ENCODE results near the gene MAIP1.

MAIP1 gene

DNA sequence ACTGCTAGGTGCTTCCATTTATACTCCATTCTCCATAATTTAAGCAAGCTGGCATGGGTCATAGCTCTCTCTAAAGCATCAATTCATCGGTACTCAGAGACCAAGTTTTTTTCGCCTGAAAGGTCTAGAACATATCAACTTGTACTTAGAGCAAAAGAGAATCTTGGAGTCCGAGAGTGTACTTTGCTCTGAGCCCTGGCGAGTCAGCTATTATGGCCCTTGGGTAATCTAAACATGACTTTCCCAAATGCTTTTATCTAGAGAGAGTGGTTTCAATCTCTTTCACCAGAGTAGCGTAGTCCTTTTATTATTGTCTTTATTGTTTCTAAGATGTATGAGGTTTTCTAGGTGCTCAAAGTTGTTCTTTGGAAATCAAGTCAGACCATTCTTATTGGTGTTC lies 34.4 kb downstream of the MAIP1 start:
- DNase-seq (ENCODE audit: low read depth in 2 of 2): no peak

DNA sequence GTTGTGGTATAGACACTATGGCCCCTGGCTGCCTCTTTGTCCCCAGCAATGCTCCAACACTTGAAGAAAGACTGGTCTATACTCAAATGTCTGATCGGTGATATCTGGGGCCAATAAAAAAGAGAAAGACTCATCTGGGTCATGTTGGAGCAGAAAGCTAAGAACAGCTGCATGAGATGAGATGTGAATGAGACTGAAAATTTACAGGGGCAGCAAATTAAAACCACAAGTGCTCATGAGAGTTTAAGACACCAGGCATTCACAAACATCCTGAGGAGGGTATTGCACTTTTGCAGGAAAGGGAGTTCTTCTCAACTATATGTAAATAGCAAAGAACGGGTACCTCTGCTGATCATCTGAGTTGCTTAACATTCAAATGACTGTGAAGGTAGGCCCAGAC lies 36.3 kb downstream of the MAIP1 start:
- no peak for DNase-seq (ENCODE audit: low read depth in 2 of 2)

DNA sequence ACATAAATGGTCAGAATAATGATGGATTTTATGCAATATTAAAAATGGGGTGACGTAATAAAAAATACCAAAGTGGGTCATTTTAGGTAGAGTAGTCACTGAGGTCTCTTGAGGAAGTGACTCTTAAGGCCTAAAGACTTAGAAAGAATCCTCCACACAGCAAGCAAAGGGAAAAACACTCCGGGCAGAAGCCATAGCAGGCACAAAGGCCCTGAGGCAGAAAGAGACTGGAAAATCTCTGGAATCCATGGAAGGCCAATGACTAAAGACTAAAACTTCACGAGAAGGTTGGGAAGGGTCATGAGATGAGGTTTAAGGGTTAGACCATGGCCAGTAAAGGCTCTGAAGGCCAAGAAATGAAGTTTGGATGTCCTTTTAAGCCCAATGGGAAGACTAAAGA lies 36.9 kb downstream of the MAIP1 start:
- DNase-seq (ENCODE audit: low read depth in 2 of 2): no peak

DNA sequence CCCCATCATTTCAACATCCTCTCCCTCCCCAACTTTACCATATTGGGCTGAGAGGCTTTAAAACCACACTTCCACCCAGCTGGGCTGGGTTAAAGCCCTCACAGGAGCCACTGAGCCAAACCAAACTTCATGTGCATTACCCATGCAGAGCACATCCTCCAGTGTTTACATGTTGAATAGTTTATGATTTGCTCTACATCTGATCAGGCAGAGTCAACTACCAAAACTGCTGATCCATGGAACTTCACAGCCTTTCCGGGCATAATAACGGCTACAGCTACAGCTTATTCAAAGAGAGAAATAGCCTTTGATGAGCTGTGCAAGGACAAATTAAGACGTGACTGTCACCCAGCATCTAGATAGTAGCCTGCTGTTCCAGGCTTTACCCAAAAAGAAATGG lies 39.0 kb downstream of the MAIP1 start:
- DNase-seq (ENCODE audit: low read depth in 2 of 2): no peak

DNA sequence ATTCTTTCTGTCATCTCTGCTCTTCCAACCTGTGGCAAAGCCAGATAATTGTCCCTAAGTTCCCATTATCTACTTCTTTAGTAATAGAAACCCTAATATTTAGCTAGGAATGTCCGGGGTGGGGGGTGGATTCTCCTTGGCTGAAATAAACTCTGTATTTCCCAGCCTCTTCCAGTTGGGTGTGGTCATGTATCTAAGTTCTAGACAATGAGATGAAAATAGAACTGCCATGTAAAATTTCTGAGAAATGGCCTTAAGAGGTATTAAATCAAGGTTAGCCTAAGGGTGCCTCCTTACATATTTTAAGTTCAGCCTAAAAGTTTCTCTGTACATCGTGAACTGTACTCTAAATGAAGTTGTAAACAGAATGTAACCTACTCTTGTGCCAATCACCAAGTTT lies 39.5 kb downstream of the MAIP1 start:
- no peak for DNase-seq (ENCODE audit: low read depth in 2 of 2)

DNA sequence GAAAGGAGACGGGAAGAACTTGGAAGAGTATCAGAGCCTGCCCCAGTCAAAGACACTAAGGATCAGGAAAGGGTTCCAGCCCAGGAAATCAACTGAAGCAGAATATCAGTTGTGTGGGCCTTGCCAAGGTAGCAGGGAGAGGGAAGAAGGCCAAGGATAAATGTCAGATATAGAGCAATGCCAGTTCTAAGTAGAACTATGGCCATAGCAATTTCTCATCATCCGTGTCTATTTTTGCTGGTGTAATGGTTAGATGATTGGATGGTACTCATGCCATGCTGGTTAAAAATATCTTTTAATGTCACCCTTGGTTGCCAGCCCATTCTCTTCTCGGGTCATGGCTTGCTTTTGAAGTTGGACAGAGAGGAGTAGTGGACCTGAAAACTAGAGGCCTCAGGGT lies 41.9 kb downstream of the MAIP1 start:
- no peak for DNase-seq (ENCODE audit: low read depth in 2 of 2)

DNA sequence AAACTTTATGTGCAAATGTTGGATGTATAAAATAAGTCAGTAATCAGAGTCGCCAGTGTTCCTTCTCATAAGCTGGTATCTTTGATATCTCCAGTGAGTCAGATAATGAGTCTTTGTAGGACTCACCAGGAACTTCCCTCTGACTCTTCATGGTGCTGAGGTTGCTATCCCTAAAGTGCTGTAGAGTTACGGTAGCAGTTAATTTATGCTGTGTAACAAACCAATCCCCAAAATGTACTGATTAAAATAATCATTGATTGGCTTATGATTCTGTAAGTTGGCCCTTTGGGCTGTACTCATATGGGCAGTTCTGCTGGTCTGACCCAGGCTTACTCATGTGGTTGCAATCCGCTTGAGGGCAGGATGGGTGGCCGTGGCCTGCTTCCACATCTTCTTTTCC lies 43.8 kb downstream of the MAIP1 start:
- no peak for DNase-seq (ENCODE audit: low read depth in 2 of 2)

DNA sequence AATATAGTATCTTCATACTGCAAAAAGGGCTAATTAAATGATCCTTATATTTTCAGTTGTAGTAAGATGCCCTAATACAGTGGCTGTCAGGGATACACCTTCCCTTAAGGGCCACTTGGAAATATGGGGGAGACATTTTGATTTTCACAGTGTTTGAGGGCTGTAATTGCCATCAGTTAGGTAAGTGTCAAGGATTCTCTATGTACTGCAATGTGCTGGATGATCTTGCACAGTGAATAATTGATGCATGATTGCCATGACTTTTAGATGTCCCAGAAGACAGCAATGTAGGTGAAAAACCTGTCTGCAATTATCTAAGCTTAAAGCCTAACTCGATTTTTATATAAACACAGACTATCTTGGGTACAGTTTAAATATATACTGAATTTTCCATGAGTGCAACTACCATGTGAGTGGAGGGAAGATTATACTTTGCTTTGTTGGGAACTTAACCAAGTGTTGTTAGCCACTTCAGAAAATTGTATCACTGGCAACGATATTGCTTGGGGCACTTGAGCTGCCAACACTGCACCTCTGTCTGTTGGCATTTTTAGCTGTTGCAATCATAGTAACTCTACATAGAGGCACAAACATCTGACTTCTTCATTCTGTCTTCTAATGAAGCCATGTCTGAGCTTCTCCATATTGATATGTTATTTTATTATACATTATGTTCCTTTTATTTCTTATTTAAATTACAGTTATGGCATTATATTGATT lies 45.2 kb downstream of the MAIP1 start:
- DNase-seq (ENCODE audit: low read depth in 2 of 2): no peak

DNA sequence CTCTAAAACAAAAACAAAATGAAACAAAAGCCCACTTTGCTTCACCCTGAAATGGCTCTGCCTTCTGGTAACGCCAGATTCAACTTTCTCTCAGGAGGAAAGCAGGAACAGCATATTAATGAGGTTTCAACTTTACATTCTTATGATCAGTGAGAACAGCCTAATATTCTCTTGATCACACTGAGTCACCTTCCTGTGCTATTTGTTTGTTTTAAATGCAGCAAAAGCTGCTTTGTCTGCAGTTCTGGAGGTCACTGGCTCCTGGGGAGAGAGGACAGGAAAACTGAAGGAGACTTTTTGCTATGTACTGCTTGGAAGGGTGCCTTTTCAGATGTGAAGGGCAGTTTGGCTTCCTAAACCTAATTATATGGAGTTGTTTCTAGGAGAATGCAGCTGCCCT lies 48.1 kb downstream of the MAIP1 start:
- DNase-seq (ENCODE audit: low read depth in 2 of 2): no peak

DNA sequence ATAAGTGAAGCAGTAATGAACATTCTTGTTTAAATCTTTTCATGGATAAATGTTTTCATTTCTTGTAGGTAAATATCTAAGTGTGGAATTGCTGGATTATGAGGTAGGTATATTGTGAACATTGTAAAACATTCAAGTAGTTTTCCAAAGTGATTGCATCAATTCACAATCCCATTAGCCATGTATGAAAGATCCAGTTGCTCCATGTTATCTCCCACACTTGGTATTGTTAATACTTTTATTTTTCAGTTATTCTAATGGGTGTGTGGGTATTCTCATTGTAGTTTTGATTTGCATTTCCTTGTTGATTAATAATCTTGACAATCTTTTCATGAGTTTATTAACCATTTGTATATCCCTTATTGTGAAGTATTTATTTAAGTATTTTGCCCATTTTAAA lies 50.3 kb downstream of the MAIP1 start:
- DNase-seq (ENCODE audit: low read depth in 2 of 2): no peak

DNA sequence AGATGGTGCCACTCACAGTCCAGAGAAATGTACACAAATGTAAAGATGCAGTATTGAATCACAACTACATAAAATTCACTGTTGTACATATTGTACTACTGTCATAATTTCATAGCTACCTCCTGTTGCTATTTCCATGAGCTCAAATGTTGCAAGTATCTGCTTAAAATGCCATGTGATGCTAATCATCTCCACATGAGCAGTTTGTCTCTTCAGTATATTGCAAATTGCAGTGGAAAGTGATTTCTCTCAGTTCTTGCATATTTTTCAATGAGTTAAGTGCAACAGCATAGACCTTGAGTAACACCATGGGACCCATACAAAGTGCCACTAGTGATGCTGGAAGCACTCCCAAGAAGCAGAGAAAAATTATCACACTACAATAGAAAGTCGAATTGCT lies 51.9 kb downstream of the MAIP1 start:
- no peak for DNase-seq (ENCODE audit: low read depth in 2 of 2)

DNA sequence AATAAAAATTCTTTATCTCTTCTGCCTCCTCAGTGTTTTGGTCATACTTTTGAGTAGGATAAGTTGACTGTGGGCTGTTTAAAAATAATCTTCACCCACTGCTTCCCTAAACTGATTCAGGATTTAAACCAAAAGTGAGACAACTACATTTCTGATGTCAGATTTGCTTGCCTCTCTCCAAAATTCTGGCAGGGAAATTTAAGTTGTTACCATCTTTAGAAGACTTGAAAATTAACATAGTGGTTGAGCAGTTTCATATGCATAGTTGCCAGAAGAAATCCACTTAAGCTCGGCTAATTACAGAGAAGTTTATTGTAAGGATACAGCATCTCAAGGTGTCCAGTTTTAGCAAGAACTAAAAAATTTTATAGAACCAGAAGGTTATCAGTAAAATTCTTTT lies 57.0 kb downstream of the MAIP1 start:
- DNase-seq (ENCODE audit: low read depth in 2 of 2): no peak
